Tibial nerve (tissue), 4 donors: ENCODE measurements around the gene GSX1. TPM values are rescaled to one million over a fixed set of nuclear protein-coding genes. Genes with fewer than 3 reads are reported as not detected.

ENCODE experiments used
- DNase-seq, 2 donors: peaks; one replicate each; pipeline ENCODE4 v3.0.0-alpha.2; 2019; ENCODE audit warnings: low spot score in 2 of 2
- H3K27ac ChIP-seq, 4 donors: fragments of 200-600 bp; sonication (generic) in 3 of 4; one replicate each; pipeline ENCODE4 v1.5.1; 2017 to 2019; ENCODE audit warnings: mild to moderate bottlenecking in 1 of 4
- H3K27me3 ChIP-seq, 2 donors: fragments of 200-600 bp; sonication (generic) in 1 of 2; one replicate each; pipeline versions ENCODE4 v1.5.1 to v1.6.0; 2017 to 2019
- H3K36me3 ChIP-seq, 3 donors: fragments of 200-600 bp; sonication (generic); one replicate each; pipeline ENCODE4 v1.5.1; 2018 to 2019
- H3K4me1 ChIP-seq, 4 donors: fragments of 200-600 bp; sonication (generic) in 3 of 4; one replicate each; pipeline ENCODE4 v1.5.1; 2017 to 2019
- H3K4me3 ChIP-seq, 4 donors: fragments of 200-600 bp; sonication (generic) in 3 of 4; one replicate each; pipeline ENCODE4 v1.5.1; 2017 to 2019; ENCODE audit warnings: mild to moderate bottlenecking in 1 of 4, moderate library complexity in 1 of 4
- H3K9me3 ChIP-seq, 4 donors: fragments of 200-600 bp; sonication (generic) in 3 of 4; one replicate each; pipeline ENCODE4 v1.5.1; 2017 to 2019
- EP300 ChIP-seq, 2 donors: sonication (generic); formaldehyde crosslinking; IDR thresholded peaks; one replicate each; pipeline ENCODE4 v1.6.1; 2017; ENCODE audit warnings: antibody characterized with exemption in 2 of 2, mild to moderate bottlenecking in 1 of 2
- POLR2A ChIP-seq, 2 donors: fragments of 450-650 bp; IDR thresholded peaks; one replicate each; pipeline ENCODE4 v1.6.1; 2017; ENCODE audit warnings: antibody characterized with exemption in 2 of 2, mild to moderate bottlenecking in 2 of 2, moderate library complexity in 2 of 2
- WGBS, 2 donors: methylation state at CpG; one replicate each; pipeline ENCODE4 v1.1.5; 2018; 5-methylcytosine and 5-hydroxymethylcytosine counted together
- small RNA-seq: library from RNA; depleted of rRNA; stranded (forward); fragments of <200 nt; gene quantifications from one replicate; pipeline ENCODE3, GENCODE V24; 2016
- total RNA-seq, 4 donors: library from RNA; depleted of rRNA; stranded (reverse); fragments of >200 nt; gene quantifications; one replicate each; pipeline ENCODE4 v1.1.0, GENCODE V29; 2016
- TF ChIP-seq, protein P1 (sequence below), 5 experiments: fragments of 200-600 bp in 3 of 5; fragments of 450-650 bp in 2 of 5; sonication (generic) in 3 of 5; IDR thresholded peaks; one replicate each; pipeline ENCODE4 v1.5.1; 2016 to 2019; ENCODE audit warnings: antibody characterized with exemption in 5 of 5, mild to moderate bottlenecking in 3 of 5, moderate library complexity in 2 of 5

Gene GSX1
- total RNA-seq, 4 donors from 2014 or later: not detected

DNA sequence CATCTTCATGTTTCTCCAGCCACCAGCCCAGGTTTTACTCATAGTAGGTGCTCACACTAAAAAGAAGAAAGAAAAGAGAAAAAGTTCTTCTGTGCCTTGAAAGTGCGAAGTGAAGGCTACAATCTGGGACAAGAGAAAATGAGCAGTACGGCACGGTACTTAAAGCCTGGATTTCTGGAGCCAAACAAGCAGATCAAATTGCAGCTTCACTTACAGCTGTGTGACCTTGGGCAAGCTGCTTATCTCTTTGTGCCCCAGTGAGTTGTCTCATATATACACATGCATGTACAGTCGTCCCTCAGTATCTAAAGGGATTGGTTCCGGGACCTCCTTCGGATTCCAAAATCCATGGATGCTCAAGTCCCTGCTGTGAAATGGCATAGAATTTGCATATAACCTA is 41.8 kb downstream of the GSX1 start:
- H3K4me1 ChIP-seq: peaks cover 0 to 9% (median 0%) of the 10 kb centered on the region in 4 donors
- no peak for DNase-seq
- TF ChIP-seq POLR2A (IDR thresholded peaks at IDR 0.05) (no peak), EP300 (IDR thresholded peaks at IDR 0.05) (no peak)
- TF ChIP-seq, protein P1, sequence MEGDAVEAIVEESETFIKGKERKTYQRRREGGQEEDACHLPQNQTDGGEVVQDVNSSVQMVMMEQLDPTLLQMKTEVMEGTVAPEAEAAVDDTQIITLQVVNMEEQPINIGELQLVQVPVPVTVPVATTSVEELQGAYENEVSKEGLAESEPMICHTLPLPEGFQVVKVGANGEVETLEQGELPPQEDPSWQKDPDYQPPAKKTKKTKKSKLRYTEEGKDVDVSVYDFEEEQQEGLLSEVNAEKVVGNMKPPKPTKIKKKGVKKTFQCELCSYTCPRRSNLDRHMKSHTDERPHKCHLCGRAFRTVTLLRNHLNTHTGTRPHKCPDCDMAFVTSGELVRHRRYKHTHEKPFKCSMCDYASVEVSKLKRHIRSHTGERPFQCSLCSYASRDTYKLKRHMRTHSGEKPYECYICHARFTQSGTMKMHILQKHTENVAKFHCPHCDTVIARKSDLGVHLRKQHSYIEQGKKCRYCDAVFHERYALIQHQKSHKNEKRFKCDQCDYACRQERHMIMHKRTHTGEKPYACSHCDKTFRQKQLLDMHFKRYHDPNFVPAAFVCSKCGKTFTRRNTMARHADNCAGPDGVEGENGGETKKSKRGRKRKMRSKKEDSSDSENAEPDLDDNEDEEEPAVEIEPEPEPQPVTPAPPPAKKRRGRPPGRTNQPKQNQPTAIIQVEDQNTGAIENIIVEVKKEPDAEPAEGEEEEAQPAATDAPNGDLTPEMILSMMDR (IDR thresholded peaks at IDR 0.05): no peak

DNA sequence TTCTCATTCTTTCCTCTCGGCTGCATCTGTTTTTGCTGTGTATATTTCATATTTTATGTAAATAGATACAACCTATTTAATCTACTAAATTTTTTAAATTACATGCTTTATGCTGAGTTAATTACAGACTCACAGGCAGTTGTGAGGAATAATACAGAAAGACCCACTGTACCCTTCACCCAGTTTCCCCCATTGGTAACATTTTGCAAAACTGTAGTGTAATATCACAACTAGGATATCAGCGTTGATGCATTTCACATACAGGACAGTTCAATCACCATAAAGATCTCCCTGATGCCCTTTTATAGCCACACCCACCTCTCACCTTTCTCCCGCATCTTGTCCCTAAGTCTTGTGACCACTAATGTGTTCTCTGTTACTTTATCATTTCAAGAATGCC is 43.5 kb downstream of the GSX1 start:
- Histone ChIP-seq H3K27ac (no peak overlapping the region), H3K36me3 (no peaks in the 10 kb centered on the region), H3K4me3 (no peak overlapping the region), H3K4me1 (no peaks in the 10 kb centered on the region), H3K27me3 (peaks cover 0 to 37% of the 10 kb centered on the region in 2 donors), H3K9me3 (no peaks in the 10 kb centered on the region)
- WGBS, 2 donors: 86 to 90% methylated on average over 3 of the region's 3 CpGs
- TF ChIP-seq, protein P1 (IDR thresholded peaks at IDR 0.05): no peak
- TF ChIP-seq EP300 (IDR thresholded peaks at IDR 0.05) (no peak), POLR2A (IDR thresholded peaks at IDR 0.05) (no peak)
- no peak for DNase-seq

More for the DNA sequence above, 41.8 kb downstream of the GSX1 start:
- H3K27me3 ChIP-seq: peaks cover 0 to 52% of the 10 kb centered on the region in 2 donors
- 66 to 73% methylated on average over 6 of the region's 6 CpGs for WGBS, 2 donors
- no peak overlapping the region for H3K27ac ChIP-seq
- no peak overlapping the region for H3K4me3 ChIP-seq
- no peaks in the 10 kb centered on the region for H3K36me3 ChIP-seq
- H3K9me3 ChIP-seq: no peaks in the 10 kb centered on the region

DNA sequence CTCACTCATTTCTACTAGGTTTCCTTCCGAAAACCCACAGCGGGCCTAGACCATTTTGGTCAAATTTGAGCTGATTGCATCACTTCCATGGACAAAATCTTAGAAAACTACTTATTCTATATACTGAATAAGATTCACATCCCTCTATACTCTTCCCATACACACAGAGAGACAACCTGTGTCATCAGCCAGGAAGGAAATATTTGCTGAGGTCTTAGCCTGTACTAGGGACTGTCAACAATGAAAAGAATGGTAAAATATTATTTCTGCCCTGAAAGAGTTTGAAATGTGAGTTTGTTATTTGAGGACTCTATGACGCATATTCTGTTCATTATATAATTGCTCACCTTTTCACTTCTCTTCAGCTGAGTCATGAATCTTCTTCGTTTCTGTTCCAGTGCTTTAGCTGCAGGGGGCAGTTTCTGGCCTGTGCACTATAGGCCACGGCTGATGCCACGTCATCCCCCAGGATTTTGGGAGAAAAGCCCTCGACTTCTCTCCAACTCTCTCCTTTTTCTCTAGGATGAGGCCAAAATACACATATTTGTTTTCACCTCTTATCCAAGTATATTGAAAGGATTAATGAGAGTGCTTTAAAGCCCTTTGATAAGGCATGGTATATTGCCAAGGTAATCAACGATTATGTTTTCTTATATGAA is 47.7 kb downstream of the GSX1 start:
- H3K4me3 ChIP-seq: no peak overlapping the region
- H3K27me3 ChIP-seq: peaks cover 0 to 9% of the 10 kb centered on the region in 2 donors
- TF ChIP-seq EP300 (IDR thresholded peaks at IDR 0.05): no peak
- TF ChIP-seq POLR2A (IDR thresholded peaks at IDR 0.05): no peak
- TF ChIP-seq, protein P1 (IDR thresholded peaks at IDR 0.05): no peak
- H3K4me1 ChIP-seq: no peaks in the 10 kb centered on the region
- no peak overlapping the region for H3K27ac ChIP-seq
- no peak for DNase-seq
- H3K36me3 ChIP-seq: no peaks in the 10 kb centered on the region
- WGBS, 2 donors: 75 to 82% methylated on average over 8 of the region's 8 CpGs
- peaks cover 0 to 13% (median 0%) of the 10 kb centered on the region in 4 donors for H3K9me3 ChIP-seq

DNA sequence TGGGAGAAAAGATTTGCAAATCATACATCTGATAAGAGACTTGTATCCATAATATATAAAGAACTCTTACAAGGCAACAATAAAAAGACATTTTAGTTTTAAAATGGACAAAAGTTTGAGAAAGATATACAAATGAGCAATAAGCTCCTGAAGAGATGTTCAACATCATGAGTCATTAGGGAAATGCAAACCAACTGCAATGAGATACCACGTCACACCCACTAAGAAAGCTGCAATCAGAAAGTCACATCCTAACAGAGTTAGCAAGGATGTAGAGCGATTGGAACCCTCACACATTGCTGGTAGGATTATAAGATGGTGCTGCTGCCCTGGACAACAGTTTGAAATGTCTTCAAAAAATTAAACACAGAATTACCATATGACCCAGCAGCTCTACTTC is 50.3 kb downstream of the GSX1 start:
- H3K27ac ChIP-seq: no peak overlapping the region
- H3K27me3 ChIP-seq: peaks cover 0 to 8% of the 10 kb centered on the region in 2 donors
- no peaks in the 10 kb centered on the region for H3K36me3 ChIP-seq
- no peak overlapping the region for H3K4me3 ChIP-seq
- WGBS, 2 donors: 80 to 88% methylated on average over 2 of the region's 2 CpGs
- H3K4me1 ChIP-seq: no peaks in the 10 kb centered on the region
- TF ChIP-seq EP300 (IDR thresholded peaks at IDR 0.05) (no peak), POLR2A (IDR thresholded peaks at IDR 0.05) (no peak)
- TF ChIP-seq, protein P1 (IDR thresholded peaks at IDR 0.05): no peak
- peaks cover 0 to 13% (median 0%) of the 10 kb centered on the region in 4 donors for H3K9me3 ChIP-seq
- DNase-seq: no peak

Small RNAs within 50 kb of the gene (small RNA-seq; reads per million reads assigned to genes)
- not detected for gene RNU6-73P

Other genes with a start within 250 kb of the GSX1 start
- gene LNX2, start 172.0 kb upstream of the GSX1 start, total RNA-seq: 1 to 10 TPM; 4.6 to 7.3 (median 6.7) TPM
- gene POLR1D, start 170.6 kb upstream of the GSX1 start, total RNA-seq: 10 to 100 TPM; 63.8 to 81.5 (median 73.3) TPM
- gene PDX1, start 127.5 kb downstream of the GSX1 start, total RNA-seq: under 1 TPM in 1 of 4 donors, not detected in 3; 0.30 TPM
- not detected for gene CDX2, start 176.8 kb downstream of the GSX1 start, total RNA-seq
- not detected for gene URAD, start 196.2 kb downstream of the GSX1 start, total RNA-seq